ENCODE results near the gene ANAPC15.

Gene ANAPC15

GRCh38 chr11:72124046-72124445 is 11.6 kb upstream of the ANAPC15 start:
- H3K36me3 ChIP-seq (replicated peaks; ENCODE audit: insufficient read depth, low read length), result no peaks in the 10 kb centered on the region
- no peaks in the 10 kb centered on the region for H3K27me3 ChIP-seq (replicated peaks; ENCODE audit: insufficient read depth, low read length)
- H4K20me1 ChIP-seq (ENCODE audit: insufficient read depth, low read length), result no peaks in the 10 kb centered on the region
- no peak overlapping the region for H3K9ac ChIP-seq (ENCODE audit: low read length)
- H2AFZ ChIP-seq (ENCODE audit: low read length), result no peak overlapping the region
- no peak overlapping the region for H3K27ac ChIP-seq (ENCODE audit: low read length)
- no peak for DNase-seq
- H3K9me2 ChIP-seq (replicated peaks; ENCODE audit: insufficient read depth, low read length), result no peaks in the 10 kb centered on the region
- no peaks in the 10 kb centered on the region for H3K79me2 ChIP-seq (ENCODE audit: low read length)
- H3K4me2 ChIP-seq (ENCODE audit: low read depth, low read length), result no peak overlapping the region
- H3K4me1 ChIP-seq (ENCODE audit: low read length), result no peaks in the 10 kb centered on the region
- H3K9me3 ChIP-seq (replicated peaks; ENCODE audit: insufficient read depth, low read length), result no peaks in the 10 kb centered on the region
- H3K4me3 ChIP-seq (ENCODE audit: low read length), result no peak overlapping the region
- no peaks in the 10 kb centered on the region for H3F3A ChIP-seq (ENCODE audit: insufficient read depth, low read length)
- TF ChIP-seq EZH2 (optimal IDR thresholded peaks at IDR 0.05; ENCODE audit: low read depth, low read length) (no peak), CTCF (IDR thresholded peaks at IDR 0.05; ENCODE audit: low read length) (no peak), EZH2phosphoT487 (IDR thresholded peaks at IDR 0.05; ENCODE audit: low read length) (no peak)

- Histone ChIP-seq H4K20me1 (ENCODE audit: insufficient read depth, low read length) (no peaks in the 10 kb centered on the region), H2AFZ (ENCODE audit: low read length) (no peak overlapping the region), H3K4me3 (ENCODE audit: low read length) (no peak overlapping the region), H3K9me3 (replicated peaks; ENCODE audit: insufficient read depth, low read length) (no peaks in the 10 kb centered on the region), H3K79me2 (ENCODE audit: low read length) (no peaks in the 10 kb centered on the region), H3K27ac (ENCODE audit: low read length) (no peak overlapping the region), H3K4me2 (ENCODE audit: low read depth, low read length) (no peak overlapping the region), H3K9me2 (replicated peaks; ENCODE audit: insufficient read depth, low read length) (no peaks in the 10 kb centered on the region), H3K36me3 (replicated peaks; ENCODE audit: insufficient read depth, low read length) (no peaks in the 10 kb centered on the region), H3K27me3 (replicated peaks; ENCODE audit: insufficient read depth, low read length) (no peaks in the 10 kb centered on the region), H3F3A (ENCODE audit: insufficient read depth, low read length) (no peaks in the 10 kb centered on the region), H3K9ac (ENCODE audit: low read length) (no peak overlapping the region), H3K4me1 (ENCODE audit: low read length) (no peaks in the 10 kb centered on the region)
- TF ChIP-seq CTCF (IDR thresholded peaks at IDR 0.05; ENCODE audit: low read length) (no peak), EZH2phosphoT487 (IDR thresholded peaks at IDR 0.05; ENCODE audit: low read length) (no peak), EZH2 (optimal IDR thresholded peaks at IDR 0.05; ENCODE audit: low read depth, low read length) (no peak)
- DNase-seq, result no peak
These were observed 10.7 kb upstream of the ANAPC15 start for GRCh38 chr11:72123117-72123653.

GRCh38 chr11:72122607-72123006 is 10.1 kb upstream of the ANAPC15 start:
- no peaks in the 10 kb centered on the region for H3K79me2 ChIP-seq (ENCODE audit: low read length)
- H3K4me2 ChIP-seq (ENCODE audit: low read depth, low read length), result no peak overlapping the region
- no peaks in the 10 kb centered on the region for H3K9me2 ChIP-seq (replicated peaks; ENCODE audit: insufficient read depth, low read length)
- H3K9ac ChIP-seq (ENCODE audit: low read length), result no peak overlapping the region
- TF ChIP-seq EZH2 (optimal IDR thresholded peaks at IDR 0.05; ENCODE audit: low read depth, low read length) (no peak), CTCF (IDR thresholded peaks at IDR 0.05; ENCODE audit: low read length) (no peak), EZH2phosphoT487 (IDR thresholded peaks at IDR 0.05; ENCODE audit: low read length) (no peak)
- H4K20me1 ChIP-seq (ENCODE audit: insufficient read depth, low read length), result no peaks in the 10 kb centered on the region
- H3K4me3 ChIP-seq (ENCODE audit: low read length), result no peak overlapping the region
- no peak for DNase-seq
- H3K36me3 ChIP-seq (replicated peaks; ENCODE audit: insufficient read depth, low read length), result no peaks in the 10 kb centered on the region
- no peaks in the 10 kb centered on the region for H3K27me3 ChIP-seq (replicated peaks; ENCODE audit: insufficient read depth, low read length)
- H3F3A ChIP-seq (ENCODE audit: insufficient read depth, low read length), result no peaks in the 10 kb centered on the region
- H3K9me3 ChIP-seq (replicated peaks; ENCODE audit: insufficient read depth, low read length), result no peaks in the 10 kb centered on the region
- no peaks in the 10 kb centered on the region for H3K4me1 ChIP-seq (ENCODE audit: low read length)
- H2AFZ ChIP-seq (ENCODE audit: low read length), result no peak overlapping the region
- no peak overlapping the region for H3K27ac ChIP-seq (ENCODE audit: low read length)
